ENCODE results near the gene ZNF79. TPM values are rescaled to one million over a fixed set of nuclear protein-coding genes. Genes with fewer than 3 reads are reported as not detected.

Gene ZNF79
- 10 to 100 TPM; 10.3 to 10.4 TPM for total RNA-seq

DNA sequence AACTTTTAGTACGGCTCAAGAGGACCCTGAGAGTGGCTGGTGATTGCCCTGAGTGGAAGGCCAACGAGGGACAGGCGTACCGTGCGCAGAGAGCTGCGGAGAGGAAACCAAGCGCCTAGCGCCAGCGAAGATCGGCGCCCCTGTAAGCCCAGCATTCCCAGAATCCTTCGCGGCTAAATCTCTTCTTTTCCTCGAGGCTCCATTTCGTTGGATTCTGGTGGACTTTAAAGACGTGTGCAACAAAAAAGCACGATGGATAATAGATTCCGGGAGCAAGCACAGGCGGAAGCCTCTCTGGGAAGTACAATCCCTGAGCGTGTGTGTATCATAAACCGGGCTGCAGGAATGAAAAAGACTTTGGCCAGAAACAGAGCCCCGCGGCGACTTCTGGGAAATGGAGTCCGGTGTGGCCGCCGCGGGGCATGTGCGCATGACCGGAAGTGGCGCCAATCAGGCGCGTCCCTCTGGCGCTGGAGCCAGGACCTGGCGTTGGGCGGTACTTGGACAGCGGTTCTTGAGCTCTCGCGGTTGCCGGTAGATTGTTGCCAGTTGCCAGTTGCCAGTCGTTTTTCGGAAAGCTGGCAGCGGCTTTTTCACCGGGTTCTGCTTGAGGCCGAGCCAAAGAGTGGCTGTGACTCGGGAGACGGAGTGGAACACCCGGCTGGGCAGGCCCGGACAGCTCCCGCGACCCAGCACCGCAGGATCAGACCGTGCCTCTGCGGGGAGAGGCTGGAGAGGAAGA is at the start of gene ZNF79:
TSS of gene ZNF79 (plus strand) at position 449 of the 742 bp plus-strand sequence. CDS start 406 bp downstream, outside the sequence.

DNA sequence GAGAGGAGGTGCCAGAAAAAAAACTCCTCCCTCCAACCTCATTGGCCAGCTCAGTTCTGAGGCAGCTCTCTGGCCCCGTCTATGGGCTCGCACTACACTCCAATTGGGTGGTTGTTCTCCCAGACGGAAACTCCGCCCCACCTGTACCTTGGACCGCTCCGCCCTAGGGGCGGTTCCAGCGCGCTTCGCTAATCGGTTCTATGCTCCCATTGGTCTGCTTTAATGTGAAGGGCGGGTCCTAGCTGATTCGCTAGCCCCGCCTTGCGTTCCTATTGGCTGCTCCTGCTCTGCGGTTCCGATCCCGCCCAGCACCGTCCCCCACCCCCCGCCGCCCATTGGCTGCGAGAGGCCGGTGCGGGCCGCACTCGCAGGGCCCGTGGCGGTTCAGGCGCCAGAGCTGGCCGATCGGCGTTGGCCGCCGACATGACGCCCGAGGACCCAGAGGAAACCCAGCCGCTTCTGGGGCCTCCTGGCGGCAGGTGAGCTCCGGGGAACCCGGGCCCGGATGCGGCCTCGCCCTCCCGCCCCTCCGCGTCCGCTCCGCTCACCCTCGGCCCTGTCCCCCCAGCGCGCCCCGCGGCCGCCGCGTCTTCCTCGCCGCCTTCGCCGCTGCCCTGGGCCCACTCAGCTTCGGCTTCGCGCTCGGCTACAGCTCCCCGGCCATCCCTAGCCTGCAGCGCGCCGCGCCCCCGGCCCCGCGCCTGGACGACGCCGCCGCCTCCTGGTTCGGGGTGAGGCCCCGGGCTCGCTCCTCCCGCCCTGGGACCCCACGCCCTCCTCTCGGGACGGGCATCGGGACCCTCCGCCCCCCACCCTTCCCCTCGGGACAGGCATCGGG is 27.2 kb upstream of the ZNF79 start, which contains the start of gene SLC2A8:
TSS of gene SLC2A8 (plus strand) at position 362 of the 838 bp plus-strand sequence. CDS start at position 424, 62 bp downstream.

DNA sequence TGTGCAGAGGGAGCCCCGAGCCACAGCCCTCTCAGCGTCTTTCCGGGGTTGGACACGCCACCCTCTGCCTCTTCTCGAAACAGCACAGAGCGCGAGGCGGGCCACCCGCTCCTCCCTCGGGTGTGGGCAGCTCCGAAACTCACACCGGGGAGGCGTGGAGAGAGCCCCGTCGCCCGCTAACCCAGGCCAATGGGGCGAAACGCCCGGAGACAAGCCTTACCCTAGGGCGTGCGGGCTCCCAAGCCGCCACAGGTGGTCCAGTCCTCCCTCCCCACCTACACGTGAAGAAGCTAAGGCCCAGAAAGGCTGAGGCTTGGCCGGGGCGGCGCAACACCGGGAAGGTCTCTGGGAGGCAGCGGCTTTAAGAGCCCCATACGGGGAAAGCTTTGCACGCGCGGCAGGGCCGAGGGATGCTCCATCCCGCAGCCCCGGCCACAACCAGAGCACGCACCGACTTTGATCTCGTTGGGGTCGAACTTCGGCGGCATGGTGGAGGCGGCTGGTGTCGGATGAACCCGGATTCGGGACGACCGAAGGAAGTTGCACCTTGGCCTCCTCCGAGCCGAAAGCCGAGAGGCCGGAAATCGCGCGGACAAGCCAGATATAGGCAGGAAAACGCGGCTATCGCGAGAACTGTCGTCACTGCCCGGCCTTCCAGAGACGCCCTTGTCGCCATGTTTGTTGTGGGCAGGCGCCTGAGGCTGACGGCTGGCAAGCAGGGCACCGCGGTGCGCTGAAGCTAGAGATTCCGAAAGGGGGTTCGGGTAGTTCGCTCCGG is 26.8 kb downstream of the ZNF79 start, which contains the start of the genes LRSAM1 and RPL12:
TSS of gene LRSAM1 (plus strand) at position 681 of the 778 bp plus-strand sequence. CDS start 3,018 bp downstream, outside the sequence.
TSS of gene RPL12 (minus strand) at position 577 of the 778 bp plus-strand sequence. CDS start at position 488, 89 bp downstream.

Other genes with a start within 250 kb of the ZNF79 start
- gene GARNL3, start 159.6 kb upstream of the ZNF79 start, total RNA-seq: 1 to 10 TPM in 1 of 2 experiments, under 1 TPM in 1; 0.93 to 1.5 TPM
- 1 to 10 TPM; 1.7 to 1.8 TPM for gene SLC2A8, start 27.2 kb upstream of the ZNF79 start, total RNA-seq
- 1,000 to 10,000 TPM; 1,831 to 1,874 TPM for gene RPL12, start 27.0 kb downstream of the ZNF79 start, total RNA-seq
- 10 to 100 TPM; 12.7 to 13.8 TPM for gene LRSAM1, start 27.1 kb downstream of the ZNF79 start, total RNA-seq
- gene STXBP1, start 187.9 kb downstream of the ZNF79 start, total RNA-seq: 10 to 100 TPM; 21.3 to 23.1 TPM

Measured in activated naive CD4-positive, alpha-beta T cell treated with anti-CD3 and anti-CD28 coated beads, Interleukin-2, amount 10 ng/mL, durations not matched to agents 5 hours and 36 hours (primary cell).